ENCODE measurements around the gene FAM3D.

Gene FAM3D

DNA sequence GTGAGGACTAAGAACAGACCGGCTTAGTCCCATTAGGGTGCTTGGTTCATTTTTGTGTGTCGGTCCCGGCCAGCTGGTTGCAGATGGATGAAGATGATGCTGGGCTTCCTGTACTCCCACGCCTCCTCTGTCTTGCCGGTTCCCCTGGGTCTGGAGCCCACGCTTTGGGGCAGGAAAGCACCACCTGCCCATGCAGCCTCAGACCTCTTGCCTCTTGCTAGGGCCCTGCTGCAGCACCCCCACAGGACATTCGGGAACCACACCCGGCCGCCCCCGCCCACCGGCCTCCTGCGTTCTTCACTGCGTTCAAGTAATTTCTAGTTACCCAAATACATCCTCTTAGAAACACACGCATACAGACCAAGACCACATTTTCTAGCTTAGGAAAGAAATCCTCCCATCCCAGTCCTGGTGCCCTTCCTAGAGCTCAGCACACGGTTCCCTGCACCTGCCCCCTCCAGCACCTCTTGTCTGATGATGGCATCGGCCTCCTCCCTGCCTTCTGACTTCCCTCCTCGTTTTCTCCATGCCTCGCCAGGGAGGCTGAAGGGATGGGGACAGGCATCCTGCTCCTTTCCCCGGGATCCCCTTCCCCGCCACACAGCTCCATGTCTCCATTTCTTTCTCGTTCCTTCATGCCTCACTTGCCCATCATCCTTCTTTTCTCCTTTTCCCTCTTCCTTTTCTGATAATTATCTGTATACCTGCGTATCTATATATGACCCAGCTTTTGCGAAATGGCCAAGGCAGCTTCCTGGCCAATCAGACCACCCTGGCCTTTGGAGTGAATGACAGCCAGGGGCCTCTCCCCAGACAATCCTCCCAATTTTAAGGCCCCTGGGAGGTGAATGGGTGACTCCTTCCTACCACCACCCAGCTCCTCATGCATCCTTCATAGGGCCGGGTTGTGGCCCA lies 30.9 kb downstream of the FAM3D start:
- H3K4me3 ChIP-seq (ENCODE audit: low read depth, low read length) = no peak overlapping the region
- no peak for TF ChIP-seq CTCF (IDR thresholded peaks at IDR 0.05; ENCODE audit: control insufficient read depth, extremely low read depth, insufficient read depth)
- DNase-seq (ENCODE audit: low read depth) = no peak

- TF ChIP-seq CTCF (IDR thresholded peaks at IDR 0.05; ENCODE audit: control insufficient read depth, extremely low read depth, insufficient read depth) = no peak
- no peak overlapping the region for H3K4me3 ChIP-seq (ENCODE audit: low read depth, low read length)
- DNase-seq (ENCODE audit: low read depth) = no peak
Measured at GRCh38 chr3:58633157-58633865, 33.3 kb downstream of the FAM3D start.

- no peak overlapping the region for H3K4me3 ChIP-seq (ENCODE audit: low read depth, low read length)
- DNase-seq (ENCODE audit: low read depth) = no peak
- no peak for TF ChIP-seq CTCF (IDR thresholded peaks at IDR 0.05; ENCODE audit: control insufficient read depth, extremely low read depth, insufficient read depth)
Measured at GRCh38 chr3:58631742-58632141, 34.8 kb downstream of the FAM3D start.

DNA sequence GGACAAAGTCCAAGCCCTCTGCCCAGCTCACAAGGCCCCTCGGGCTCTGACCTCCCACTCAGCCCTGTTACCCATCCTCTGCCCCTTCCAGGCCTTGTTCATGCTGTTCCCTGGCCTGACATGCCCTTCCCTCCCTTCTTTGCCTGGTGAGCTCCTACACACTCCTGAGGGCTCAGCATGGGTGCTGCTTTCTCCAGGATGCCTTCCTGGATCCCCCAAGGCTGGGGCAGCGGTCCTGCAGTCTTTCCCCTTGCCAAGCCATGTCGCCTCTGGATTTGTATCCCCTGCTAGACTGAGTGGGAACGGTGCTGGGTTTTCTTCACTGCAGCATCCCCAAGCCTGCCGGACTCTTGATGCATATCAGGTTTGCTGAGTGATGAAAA lies 35.9 kb downstream of the FAM3D start:
- DNase-seq (ENCODE audit: low read depth) = no peak
- TF ChIP-seq CTCF (IDR thresholded peaks at IDR 0.05; ENCODE audit: control insufficient read depth, extremely low read depth, insufficient read depth) = no peak
- H3K4me3 ChIP-seq (ENCODE audit: low read depth, low read length) = no peak overlapping the region

GRCh38 chr3:58630076-58630709 lies 36.4 kb downstream of the FAM3D start:
- TF ChIP-seq CTCF (IDR thresholded peaks at IDR 0.05; ENCODE audit: control insufficient read depth, extremely low read depth, insufficient read depth) = peak; percentile 89
- no peak for DNase-seq (ENCODE audit: low read depth)
- H3K4me3 ChIP-seq (ENCODE audit: low read depth, low read length) = no peak overlapping the region

GRCh38 chr3:58629629-58630028 lies 36.9 kb downstream of the FAM3D start:
- DNase-seq (ENCODE audit: low read depth) = no peak
- no peak for TF ChIP-seq CTCF (IDR thresholded peaks at IDR 0.05; ENCODE audit: control insufficient read depth, extremely low read depth, insufficient read depth)
- no peak overlapping the region for H3K4me3 ChIP-seq (ENCODE audit: low read depth, low read length)
